IMR-90 (cell line): ENCODE results near the gene FAM177A1. TPM values are rescaled to one million over a fixed set of nuclear protein-coding genes. Genes with fewer than 3 reads are reported as not detected.
A peak's percentile ranks its signal among the peaks of the same experiment; 100 is the strongest.
"Not testable (repeated sequence)": the region's sequence is repeated elsewhere in the genome, so short reads cannot be mapped to it uniquely, and the experiment has no call there.

Experiments used
- ATAC-seq: fragments of 200-7000 bp; cut with Tn5 transposase; 2 replicates; pipeline ENCODE4 v1.9.1; 2020; ENCODE audit warnings: low read depth, mild to moderate bottlenecking, moderate library complexity
- BruUV-seq: library from RNA; stranded (reverse); fragments of 400-500 nt; replicated peaks from 2 replicates; lab custom pipeline; 2021; lab: Mats Ljungman, UMichigan
- CTCF ChIA-PET: fragments of 300-600 bp; formaldehyde crosslinking; extraction: SDS; loops from one replicate; lab custom pipeline; 2021; ENCODE audit warnings: antibody characterized with exemption; lab: Yijun Ruan, JAX
- POLR2A ChIA-PET: fragments of 300-600 bp; sonication (Branson Sonifier 250); formaldehyde crosslinking; loops from one replicate; lab custom pipeline; 2022; ENCODE audit warnings: antibody characterized with exemption; ENCODE audit not compliant: unreplicated experiment; lab: Charles Lee
- DNase-seq: peaks from one replicate; pipeline ENCODE4 v3.0.0; 2013
- H2AFZ ChIP-seq: replicated peaks from 2 replicates; pipeline ENCODE3; 2013; ENCODE audit warnings: low read length, mild to moderate bottlenecking; ENCODE audit not compliant: poor library complexity
- H2AK5ac ChIP-seq: 2 replicates; pipeline ENCODE4 v1.6.1; 2013; ENCODE audit warnings: low read depth, low read length, inconsistent platforms
- H2AK9ac ChIP-seq: replicated peaks from 2 replicates; pipeline ENCODE3; 2013; ENCODE audit warnings: mild to moderate bottlenecking, low read depth, low read length, moderate library complexity; ENCODE audit not compliant: poor library complexity
- H2BK120ac ChIP-seq: 2 replicates; pipeline ENCODE4 v1.6.1; 2013; ENCODE audit warnings: low read depth, low read length, inconsistent platforms
- H2BK15ac ChIP-seq: 3 replicates; pipeline ENCODE4 v1.6.1; 2013; ENCODE audit warnings: low read depth, low read length, inconsistent platforms
- H2BK20ac ChIP-seq: 2 replicates; pipeline ENCODE4 v1.6.1; 2013; ENCODE audit warnings: low read depth, mild to moderate bottlenecking, inconsistent platforms, low read length, moderate library complexity
- H2BK5ac ChIP-seq: 2 replicates; pipeline ENCODE4 v1.6.1; 2013; ENCODE audit warnings: mild to moderate bottlenecking, low read depth, low read length, inconsistent platforms; ENCODE audit not compliant: poor library complexity, severe bottlenecking
- H3K14ac ChIP-seq: replicated peaks from 2 replicates; pipeline ENCODE4 v1.6.1; 2013; ENCODE audit warnings: low read depth, low read length, inconsistent platforms
- H3K18ac ChIP-seq: 2 replicates; pipeline ENCODE4 v1.6.1; 2013; ENCODE audit warnings: low read depth, low read length, control low read depth
- H3K23ac ChIP-seq: 2 replicates; pipeline ENCODE4 v1.6.1; 2013; ENCODE audit warnings: low read depth, low read length, inconsistent platforms
- H3K27ac ChIP-seq: 2 replicates; pipeline ENCODE4 v1.5.1; 2013; ENCODE audit warnings: mild to moderate bottlenecking, control low read depth, low read length; ENCODE audit not compliant: insufficient read depth
- H3K27me3 ChIP-seq: 2 replicates; pipeline ENCODE4 v1.6.1; 2013; ENCODE audit warnings: low read length; ENCODE audit not compliant: control insufficient read depth, insufficient read depth
- H3K36me3 ChIP-seq: 2 replicates; pipeline ENCODE4 v1.6.1; 2013; ENCODE audit warnings: low read length, mixed read lengths; ENCODE audit not compliant: control insufficient read depth, insufficient read depth
- H3K4ac ChIP-seq: 2 replicates; pipeline ENCODE4 v1.6.1; 2013; ENCODE audit warnings: low read depth, low read length, inconsistent platforms
- H3K4me1 ChIP-seq: 2 replicates; pipeline ENCODE4 v1.6.1; 2013; ENCODE audit warnings: low read length, mixed read lengths; ENCODE audit not compliant: control insufficient read depth, insufficient read depth
- H3K4me2 ChIP-seq: 2 replicates; pipeline ENCODE4 v1.6.1; 2013; ENCODE audit warnings: low read depth, mild to moderate bottlenecking, control low read depth, low read length, moderate library complexity
- H3K4me3 ChIP-seq: 2 replicates; pipeline ENCODE4 v1.5.1; 2013; ENCODE audit warnings: low read depth, mild to moderate bottlenecking, control low read depth, low read length, moderate library complexity; ENCODE audit not compliant: insufficient read depth
- H3K56ac ChIP-seq: 2 replicates; pipeline ENCODE4 v1.6.1; 2013; ENCODE audit warnings: low read length, inconsistent platforms; ENCODE audit not compliant: insufficient read depth; ENCODE audit errors: extremely low read depth
- H3K79me1 ChIP-seq, 2 experiments: 2 replicates each; pipeline ENCODE4 v1.6.1; 2013; ENCODE audit warnings: low read length in 2 of 2, inconsistent platforms in 1 of 2, low read depth in 1 of 2
- H3K9ac ChIP-seq: 2 replicates; pipeline ENCODE4 v1.6.1; 2013; ENCODE audit warnings: low read depth, low read length, control low read depth
- H3K9me1 ChIP-seq: 2 replicates; pipeline ENCODE4 v1.6.1; 2013; ENCODE audit warnings: low read length, inconsistent platforms; ENCODE audit not compliant: insufficient read depth
- H3K9me3 ChIP-seq: 2 replicates; pipeline ENCODE4 v1.6.1; 2013; ENCODE audit warnings: low read length; ENCODE audit not compliant: control insufficient read depth, insufficient read depth
- H4K20me1 ChIP-seq: 2 replicates; pipeline ENCODE4 v1.6.1; 2013; ENCODE audit warnings: low read length, inconsistent platforms; ENCODE audit not compliant: insufficient read depth
- H4K5ac ChIP-seq: 2 replicates; pipeline ENCODE4 v1.6.1; 2013; ENCODE audit warnings: mild to moderate bottlenecking, low read depth, low read length, control low read depth
- H4K8ac ChIP-seq, 2 experiments: 2 replicates each; pipeline ENCODE4 v1.6.1; 2013; ENCODE audit warnings: low read depth in 2 of 2, low read length in 2 of 2, control low read depth in 1 of 2, inconsistent platforms in 1 of 2
- H4K91ac ChIP-seq: 2 replicates; pipeline ENCODE4 v1.6.1; 2013; ENCODE audit warnings: low read depth, low read length, inconsistent platforms; ENCODE audit not compliant: insufficient read depth
- CHD1 ChIP-seq: IDR thresholded peaks from 2 replicates; pipeline ENCODE4 v1.6.1; 2012; ENCODE audit warnings: low read depth, low read length, improper control_type of control experiment
- MAZ ChIP-seq: IDR thresholded peaks from 2 replicates; pipeline ENCODE4 v1.6.1; 2012; ENCODE audit warnings: low read depth, mild to moderate bottlenecking, low read length, improper control_type of control experiment, moderate library complexity, borderline replicate concordance
- WGBS, 2 experiments: methylation state at CpG; one replicate each; pipeline versions ENCODE4 v1.1.5 to v1.1.7; 2013; ENCODE audit warnings: missing lambda C conversion rate in 2 of 2; ENCODE audit not compliant: insufficient read length in 1 of 2; ENCODE audit errors: extremely low coverage in 2 of 2; 5-methylcytosine and 5-hydroxymethylcytosine counted together
- dilution Hi-C: fragments of 300-500 bp; cut with HindIII; formaldehyde crosslinking; loops from one replicate; pipeline ENCODE4 v1.14.3; 2018; ENCODE audit warnings: low sequenced_read_pairs; ENCODE audit not compliant: unreplicated experiment
- in situ Hi-C: fragments of 300-500 bp; cut with MboI; formaldehyde crosslinking; loops from 3 replicates; pipeline ENCODE4 v1.14.3; 2019; ENCODE audit warnings: low sequenced_read_pairs, inconsistent platforms, mixed read lengths
- intact Hi-C: fragments of 100-400 bp; cut with micrococcal nuclease; formaldehyde crosslinking; loops from 2 replicates; pipeline ENCODE4 v1.10.0; 2022
- polyA plus RNA-seq, 3 experiments: library from polyadenylated mRNA; depleted of rRNA; stranded (reverse); fragments of >200 nt; gene quantifications; 2 replicates each; pipeline ENCODE4 v1.2.3, GENCODE V29; 2012; ENCODE audit warnings: low replicate concordance in 1 of 3
- total RNA-seq: library from RNA; depleted of rRNA; stranded (reverse); fragments of >200 nt; gene quantifications from 2 replicates; pipeline ENCODE4 v1.2.3, GENCODE V29; 2012
- TF ChIP-seq, protein P1 (sequence below): fragments of 150-350 bp; IDR thresholded peaks from 2 replicates; pipeline ENCODE4 v1.6.1; 2016; ENCODE audit warnings: low read depth, mild to moderate bottlenecking, low read length, moderate library complexity, borderline replicate concordance

FAM177A1 gene
- total and polyA plus RNA-seq, 2 of the 4 experiments (the other 2 are of a cell fraction): 18.5 to 33.4 TPM

DNA sequence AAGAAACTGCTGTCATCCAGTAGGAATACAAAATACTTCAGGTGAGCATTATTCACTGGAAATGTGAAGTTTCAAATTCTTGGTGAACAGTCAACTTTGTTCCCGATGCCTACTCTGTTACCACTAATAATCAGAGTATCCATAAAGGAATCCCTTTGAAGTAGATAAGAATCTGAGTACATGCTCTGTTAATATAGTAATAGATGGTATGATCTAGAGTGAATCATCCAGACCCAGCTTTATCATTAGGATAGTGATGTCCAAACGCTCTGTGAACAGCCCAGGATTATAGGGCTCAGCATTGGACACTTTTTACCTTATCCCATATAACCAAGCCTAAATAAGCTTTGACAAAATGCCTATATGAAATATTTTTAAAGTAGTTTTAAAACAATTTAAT lies 42.4 kb downstream of the FAM177A1 start:
- no TSS peak for BruUV-seq
- TF ChIP-seq CHD1: no peak
- no peak for TF ChIP-seq MAZ
- TF ChIP-seq, protein P1, sequence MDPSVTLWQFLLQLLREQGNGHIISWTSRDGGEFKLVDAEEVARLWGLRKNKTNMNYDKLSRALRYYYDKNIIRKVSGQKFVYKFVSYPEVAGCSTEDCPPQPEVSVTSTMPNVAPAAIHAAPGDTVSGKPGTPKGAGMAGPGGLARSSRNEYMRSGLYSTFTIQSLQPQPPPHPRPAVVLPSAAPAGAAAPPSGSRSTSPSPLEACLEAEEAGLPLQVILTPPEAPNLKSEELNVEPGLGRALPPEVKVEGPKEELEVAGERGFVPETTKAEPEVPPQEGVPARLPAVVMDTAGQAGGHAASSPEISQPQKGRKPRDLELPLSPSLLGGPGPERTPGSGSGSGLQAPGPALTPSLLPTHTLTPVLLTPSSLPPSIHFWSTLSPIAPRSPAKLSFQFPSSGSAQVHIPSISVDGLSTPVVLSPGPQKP: no peak

DNA sequence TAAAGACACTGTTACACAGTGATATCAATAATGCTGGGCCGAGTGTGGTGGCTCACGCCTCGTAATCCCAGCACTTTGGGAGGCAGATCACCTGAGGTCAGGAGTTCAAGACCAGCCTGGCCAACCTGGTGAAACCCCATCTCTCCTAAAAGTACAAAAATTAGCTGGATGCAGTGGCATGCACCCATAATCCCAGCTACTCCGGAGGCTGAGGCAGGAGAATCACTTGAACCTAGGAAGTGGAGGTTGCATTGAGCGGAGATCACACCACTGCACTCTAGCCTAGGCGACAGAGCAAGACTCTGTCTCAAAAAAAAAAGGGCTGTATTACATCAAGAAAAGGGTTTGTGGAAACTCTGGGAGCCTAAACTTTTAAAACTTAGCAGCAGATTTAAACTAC lies 48.6 kb downstream of the FAM177A1 start:
- H2BK120ac ChIP-seq, H3K79me1 ChIP-seq, DNase-seq, H3K23ac ChIP-seq, H2BK5ac ChIP-seq, H2BK20ac ChIP-seq, H2AK5ac ChIP-seq, H3K27me3 ChIP-seq, H3K9ac ChIP-seq, H3K14ac ChIP-seq, BruUV-seq, H3K18ac ChIP-seq, ATAC-seq, H4K20me1 ChIP-seq, H2AK9ac ChIP-seq, dilution Hi-C loops, H3K9me3 ChIP-seq, H3K56ac ChIP-seq, H4K91ac ChIP-seq, H3K27ac ChIP-seq, H3K4me1 ChIP-seq, H4K5ac ChIP-seq, H3K4ac ChIP-seq, H3K9me1 ChIP-seq, in situ Hi-C loops, intact Hi-C loops, POLR2A ChIA-PET, H2BK15ac ChIP-seq, H2AFZ ChIP-seq, H4K8ac ChIP-seq, H3K4me2 ChIP-seq, H3K4me3 ChIP-seq, CTCF ChIA-PET: not testable (repeated sequence)
- no CpG with 5 or more reads among the region's 6 CpGs for WGBS, 2 experiments
- peaks cover 38% of the 10 kb centered on the region for H3K36me3 ChIP-seq

More for the DNA sequence above, 42.4 kb downstream of the FAM177A1 start:
- H3K4me1 ChIP-seq: no peaks in the 10 kb centered on the region
- DNase-seq (peak; percentile 19), ATAC-seq (no peak)
- dilution Hi-C loops (no loop called here), intact Hi-C loops (no loop called here), in situ Hi-C loops (no loop called here)
- no peak overlapping the region for H3K4ac ChIP-seq
- no peak overlapping the region for H2BK20ac ChIP-seq
- H3K9ac ChIP-seq: no peak overlapping the region
- H3K9me1 ChIP-seq: no peaks in the 10 kb centered on the region
- H3K18ac ChIP-seq: no peak overlapping the region
- no peaks in the 10 kb centered on the region for H3K27me3 ChIP-seq
- H3K56ac ChIP-seq: no peak overlapping the region
- H4K20me1 ChIP-seq: no peaks in the 10 kb centered on the region
- H2BK15ac ChIP-seq: no peak overlapping the region
- no peaks in the 10 kb centered on the region; a peak in 1 of 4 replicates for H3K79me1 ChIP-seq
- no peak overlapping the region for H2AK9ac ChIP-seq
- no peak overlapping the region for H3K14ac ChIP-seq
- WGBS, 2 experiments: no CpG with 5 or more reads among the region's 2 CpGs
- no peak overlapping the region for H4K8ac ChIP-seq
- H4K91ac ChIP-seq: no peak overlapping the region
- H3K4me3 ChIP-seq: no peak overlapping the region
- no peak overlapping the region for H2BK5ac ChIP-seq
- H3K4me2 ChIP-seq: no peak overlapping the region
- H3K36me3 ChIP-seq: peaks cover 31% of the 10 kb centered on the region
- no peak overlapping the region for H3K27ac ChIP-seq
- no peak overlapping the region for H2BK120ac ChIP-seq
- no peak overlapping the region for H4K5ac ChIP-seq
- no peak overlapping the region for H2AK5ac ChIP-seq
- ChIA-PET CTCF (interaction anchor here (0.5 kb wide), 1 partner anchor 588 kb away, joined by 5 read pairs; no protein-coding TSS in a partner anchor), POLR2A (no interaction called here)
- no peak overlapping the region for H2AFZ ChIP-seq
- H3K23ac ChIP-seq: no peak overlapping the region
- H3K9me3 ChIP-seq: no peaks in the 10 kb centered on the region
